ENCODE measurements around the gene RHD. TPM values are rescaled to one million over a fixed set of nuclear protein-coding genes. Genes with fewer than 3 reads are reported as not detected.

The RHD gene
- total RNA-seq, 2 experiments from 2014 or later: not detected

- Histone ChIP-seq H2AFZ (ENCODE audit: low read length) (peak overlapping the region; percentile 41; the same call in 1 of the 2 replicates), H3K79me2 (ENCODE audit: insufficient read depth, low read depth, low read length) (peaks cover 41% of the 10 kb centered on the region), H4K20me1 (ENCODE audit: insufficient read depth, low read length) (peaks cover 28% of the 10 kb centered on the region), H3K4me1 (ENCODE audit: insufficient read depth, low read length, poor library complexity, severe bottlenecking) (peaks cover 29% of the 10 kb centered on the region), H3K9me3 (ENCODE audit: low read length) (no peaks in the 10 kb centered on the region), H3K36me3 (ENCODE audit: insufficient read depth, low read length) (peaks cover 38% of the 10 kb centered on the region), H3K9me2 (ENCODE audit: insufficient read depth, low read length) (no peaks in the 10 kb centered on the region), H3K4me2 (ENCODE audit: low read length) (peak overlapping the region; percentile 83), H3K27ac (ENCODE audit: low read depth, low read length, poor library complexity, severe bottlenecking) (peak overlapping the region; percentile 85), H3K4me3 (ENCODE audit: low read depth, low read length, poor library complexity, severe bottlenecking) (peak overlapping the region; percentile 78)
- POLR2A ChIA-PET: interaction anchor here (0.6 to 1.4 kb wide), 2 partner anchors 15 to 863 kb away, joined by 4 to 7 read pairs; partner anchors contain the start of gene SYF2
- TF ChIP-seq EZH2phosphoT487 (IDR thresholded peaks at IDR 0.05; ENCODE audit: borderline replicate concordance, low read depth, low read length) (no peak), CTCF (conservative IDR thresholded peaks at IDR 0.05; ENCODE audit: low read length) (peak; percentile 75)
- BruUV-seq (replicated peaks): TSS peak; percentile 63
- DNase-seq (ENCODE audit: low spot score): no peak
- CTCF ChIA-PET (ENCODE audit: unreplicated experiment): interaction anchor here (0.5 to 0.6 kb wide), 4 partner anchors 8 to 537 kb away, joined by 3 to 4 read pairs (median 3); no protein-coding TSS in a partner anchor
- intact Hi-C loops (cut with micrococcal nuclease; ENCODE audit: unreplicated experiment): loop anchor here (1.0 to 10.0 kb wide), 3 partner anchors 16 to 577 kb away; partner anchors contain the start of genes SYF2 and TMEM50A
Observed at GRCh38 chr1:25247829-25248754, 24.2 kb upstream of the RHD start.

GRCh38 chr1:25253911-25254310 lies 18.4 kb upstream of the RHD start:
- Histone ChIP-seq H2AFZ (ENCODE audit: low read length) (no peak overlapping the region), H4K20me1 (ENCODE audit: insufficient read depth, low read length) (0 out of 2 replicates have a peak, but pooled peaks cover 4% of the 10 kb centered on the region), H3K27ac (ENCODE audit: low read depth, low read length, poor library complexity, severe bottlenecking) (no peak overlapping the region), H3K4me2 (ENCODE audit: low read length) (no peak overlapping the region), H3K36me3 (ENCODE audit: insufficient read depth, low read length) (no peaks in the 10 kb centered on the region), H3K9me3 (ENCODE audit: low read length) (no peaks in the 10 kb centered on the region), H3K9me2 (ENCODE audit: insufficient read depth, low read length) (no peaks in the 10 kb centered on the region), H3K4me3 (ENCODE audit: low read depth, low read length, poor library complexity, severe bottlenecking) (no peak overlapping the region), H3K4me1 (ENCODE audit: insufficient read depth, low read length, poor library complexity, severe bottlenecking) (no peaks in the 10 kb centered on the region), H3K79me2 (ENCODE audit: insufficient read depth, low read depth, low read length) (no peaks in the 10 kb centered on the region)
- ChIA-PET POLR2A (interaction anchor here (0.6 kb wide), 1 partner anchor 9 kb away, joined by 3 read pairs; no protein-coding TSS in a partner anchor), CTCF (ENCODE audit: unreplicated experiment) (no interaction called here)
- no peak for TF ChIP-seq CTCF (conservative IDR thresholded peaks at IDR 0.05; ENCODE audit: low read length)
- no peak for TF ChIP-seq EZH2phosphoT487 (IDR thresholded peaks at IDR 0.05; ENCODE audit: borderline replicate concordance, low read depth, low read length)
- intact Hi-C loops (cut with micrococcal nuclease; ENCODE audit: unreplicated experiment): no loop called here
- BruUV-seq (replicated peaks): no TSS peak
- no peak for DNase-seq (ENCODE audit: low spot score)
